Measurements from ENCODE around the gene METRNL.
"Not testable (repeated sequence)": the region's sequence is repeated elsewhere in the genome, so short reads cannot be mapped to it uniquely, and the experiment has no call there.

Gene METRNL, protein sequence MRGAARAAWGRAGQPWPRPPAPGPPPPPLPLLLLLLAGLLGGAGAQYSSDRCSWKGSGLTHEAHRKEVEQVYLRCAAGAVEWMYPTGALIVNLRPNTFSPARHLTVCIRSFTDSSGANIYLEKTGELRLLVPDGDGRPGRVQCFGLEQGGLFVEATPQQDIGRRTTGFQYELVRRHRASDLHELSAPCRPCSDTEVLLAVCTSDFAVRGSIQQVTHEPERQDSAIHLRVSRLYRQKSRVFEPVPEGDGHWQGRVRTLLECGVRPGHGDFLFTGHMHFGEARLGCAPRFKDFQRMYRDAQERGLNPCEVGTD

DNA sequence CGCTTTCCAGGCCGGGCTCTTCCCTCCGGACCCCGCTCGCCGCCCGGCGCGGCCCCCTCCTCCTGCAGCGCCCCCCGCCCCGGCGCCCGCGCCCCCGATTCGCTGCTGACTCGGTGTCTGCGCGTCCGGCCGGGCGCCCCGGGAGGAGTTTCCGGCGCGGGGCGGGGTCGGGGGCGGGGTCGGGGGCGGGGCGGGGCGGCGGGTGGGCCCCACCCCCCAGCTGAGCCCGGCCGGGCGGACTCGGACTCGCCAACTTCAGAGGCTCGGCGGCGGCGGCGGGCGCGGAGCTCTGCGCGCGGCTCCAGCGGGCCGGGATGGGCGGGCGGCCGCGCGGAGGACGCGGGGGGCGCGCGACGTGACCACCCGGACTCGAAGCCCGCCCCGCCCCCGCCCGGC lies at the start of gene METRNL:
TSS of gene METRNL (plus strand) at position 258 of the 396 bp plus-strand sequence. CDS start 207 bp downstream, outside the sequence.
- DNase-seq (ENCODE audit: low spot score), result peak; percentile 29

DNA sequence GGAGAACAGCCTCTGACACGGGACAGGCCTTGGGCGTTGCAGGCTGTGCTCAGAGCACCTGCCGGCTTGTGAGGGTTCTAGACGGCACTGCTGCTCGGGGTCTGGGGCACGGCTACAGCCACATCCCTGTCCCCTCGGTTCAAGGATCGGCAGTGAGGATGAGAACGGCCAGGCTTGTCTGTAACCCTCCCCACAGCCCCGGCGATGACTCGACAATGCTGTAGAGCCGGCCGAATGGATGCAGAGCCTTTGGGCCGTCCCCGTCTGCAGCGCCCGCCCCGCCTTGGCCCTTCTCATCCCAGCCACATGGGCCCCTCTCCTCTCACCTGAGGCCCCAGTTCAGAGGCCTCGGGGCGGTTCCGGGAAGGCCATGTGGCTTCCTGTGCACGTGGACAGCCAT lies 49.0 kb upstream of the METRNL start:
- no peak for DNase-seq (ENCODE audit: low spot score)

DNA sequence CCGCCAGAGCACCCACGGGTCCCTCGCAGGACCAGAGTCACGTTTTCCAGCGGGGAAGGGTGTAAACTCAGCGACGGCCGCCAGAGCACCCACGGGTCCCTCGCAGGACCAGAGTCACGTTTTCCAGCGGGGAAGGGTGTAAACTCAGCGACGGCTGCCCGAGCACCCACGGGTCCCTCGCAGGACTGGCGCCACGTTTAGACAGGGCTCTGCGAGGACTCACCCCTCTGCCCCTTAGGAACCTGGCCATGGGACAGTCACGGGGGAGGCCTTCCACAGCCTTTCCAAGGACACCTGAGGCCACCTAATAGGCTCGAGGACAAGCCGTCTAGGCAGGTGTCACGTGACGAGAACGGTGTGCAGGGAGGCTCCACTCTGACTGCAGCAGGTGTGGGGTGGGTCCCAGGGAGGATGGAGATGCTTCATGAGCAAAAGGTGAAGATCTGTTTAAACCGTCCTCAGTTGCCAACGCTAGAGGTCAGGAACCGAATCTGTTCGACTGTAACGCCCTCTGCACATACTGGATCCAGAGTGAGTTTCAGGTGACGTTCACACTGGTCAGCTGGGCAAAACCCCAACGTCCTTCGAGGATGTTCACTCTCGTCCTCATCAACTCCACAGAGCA lies 48.0 kb upstream of the METRNL start:
- DNase-seq (ENCODE audit: low spot score), result no peak

DNA sequence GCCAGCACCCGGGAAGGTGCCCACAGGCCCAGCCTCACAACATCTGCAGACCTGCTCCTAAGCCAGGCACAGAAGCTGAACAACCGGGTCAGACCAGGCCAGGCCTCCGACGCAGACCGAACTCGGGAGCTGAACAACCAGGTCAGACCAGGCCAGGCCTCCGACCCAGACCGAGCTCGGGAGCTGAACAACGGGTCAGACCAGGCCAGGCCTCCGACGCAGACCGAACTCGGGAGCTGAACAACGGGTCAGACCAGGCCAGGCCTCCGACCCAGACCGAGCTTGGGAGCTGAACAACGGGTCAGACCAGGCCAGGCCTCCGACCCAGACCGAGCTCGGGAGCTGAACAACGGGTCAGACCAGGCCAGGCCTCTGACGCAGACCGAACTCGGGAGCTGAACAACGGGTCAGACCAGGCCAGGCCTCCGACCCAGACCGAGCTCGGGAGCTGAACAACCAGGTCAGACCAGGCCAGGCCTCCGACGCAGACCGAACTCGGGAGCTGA lies 47.4 kb upstream of the METRNL start:
- DNase-seq (ENCODE audit: low spot score), result not testable (repeated sequence)

DNA sequence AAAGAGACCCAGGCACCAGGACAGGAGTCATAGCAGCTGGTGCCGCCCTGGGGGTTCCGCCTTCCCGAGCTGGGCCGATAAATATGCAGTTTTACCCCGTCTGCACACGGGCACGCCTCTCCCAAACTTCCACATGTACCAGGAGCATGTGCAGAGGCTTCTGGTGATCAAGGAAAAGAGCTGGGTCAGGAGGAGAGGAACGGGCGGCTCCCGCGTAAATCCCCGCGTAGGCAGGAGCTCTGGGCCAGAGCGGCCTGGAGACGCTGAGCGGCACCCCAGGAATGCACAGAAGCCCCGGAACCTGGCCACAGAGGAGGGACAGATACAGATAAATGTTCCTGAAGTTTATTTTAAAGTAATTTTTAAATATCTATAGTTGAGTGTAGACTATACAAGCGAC lies 46.6 kb upstream of the METRNL start:
- DNase-seq (ENCODE audit: low spot score), result no peak

DNA sequence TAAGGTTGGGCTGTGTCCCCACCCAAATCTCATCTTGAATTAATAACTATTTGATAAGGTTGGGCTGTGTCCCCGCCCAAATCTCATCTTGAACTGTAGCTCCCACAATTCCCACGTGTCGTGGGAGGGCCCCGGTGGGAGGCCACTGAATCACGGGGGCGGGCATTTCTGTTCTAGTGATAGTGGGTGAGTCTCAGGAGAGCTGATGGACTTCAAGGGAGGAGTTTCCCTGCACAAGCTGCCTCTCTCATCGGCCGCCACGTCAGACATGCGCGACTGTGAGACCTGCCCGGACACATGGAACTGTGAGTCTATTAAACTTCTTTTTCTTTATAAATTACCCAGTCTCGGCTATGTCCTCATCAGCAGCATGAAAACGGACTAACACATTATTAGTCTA lies 44.9 kb upstream of the METRNL start:
- DNase-seq (ENCODE audit: low spot score), result no peak

DNA sequence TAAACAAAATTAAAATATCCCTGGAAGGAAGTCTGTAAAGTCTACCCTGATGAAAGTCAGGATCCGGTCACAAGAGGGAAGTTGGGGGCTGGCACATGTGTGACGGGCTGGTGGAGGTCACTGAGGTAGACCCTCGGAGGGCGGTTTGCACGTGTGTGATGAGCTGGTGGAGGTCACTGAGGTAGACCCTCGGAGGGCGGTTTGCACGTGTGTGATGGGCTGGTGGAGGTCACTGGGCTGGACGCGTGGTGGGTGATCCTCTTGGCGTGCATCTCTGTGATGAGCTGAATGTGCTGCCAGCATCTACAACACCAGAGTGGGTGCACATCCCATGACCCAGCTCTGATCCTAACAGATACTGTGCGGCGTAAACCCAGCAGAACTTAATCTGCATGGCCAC lies 43.7 kb upstream of the METRNL start:
- no peak for DNase-seq (ENCODE audit: low spot score)

DNA sequence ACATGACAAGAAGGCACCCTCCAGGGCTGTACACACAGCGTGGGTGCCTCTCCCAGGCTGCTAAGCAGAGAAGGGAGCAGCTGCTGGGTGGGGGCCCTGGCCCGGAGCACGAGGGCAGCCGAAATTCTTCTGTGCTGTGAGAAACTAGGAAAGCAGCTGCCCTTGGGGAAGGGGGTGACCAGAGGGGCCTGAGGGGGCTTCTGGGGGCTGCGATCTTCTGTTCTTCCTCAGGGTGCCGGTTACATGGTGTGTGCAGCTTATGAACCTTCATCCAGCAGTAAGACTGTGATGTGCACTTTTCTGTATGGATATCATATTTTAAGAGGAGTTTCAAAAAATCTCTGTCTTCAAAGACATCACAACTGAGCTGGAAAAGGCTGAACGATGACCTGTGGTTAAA lies 43.2 kb upstream of the METRNL start:
- DNase-seq (ENCODE audit: low spot score), result no peak

DNA sequence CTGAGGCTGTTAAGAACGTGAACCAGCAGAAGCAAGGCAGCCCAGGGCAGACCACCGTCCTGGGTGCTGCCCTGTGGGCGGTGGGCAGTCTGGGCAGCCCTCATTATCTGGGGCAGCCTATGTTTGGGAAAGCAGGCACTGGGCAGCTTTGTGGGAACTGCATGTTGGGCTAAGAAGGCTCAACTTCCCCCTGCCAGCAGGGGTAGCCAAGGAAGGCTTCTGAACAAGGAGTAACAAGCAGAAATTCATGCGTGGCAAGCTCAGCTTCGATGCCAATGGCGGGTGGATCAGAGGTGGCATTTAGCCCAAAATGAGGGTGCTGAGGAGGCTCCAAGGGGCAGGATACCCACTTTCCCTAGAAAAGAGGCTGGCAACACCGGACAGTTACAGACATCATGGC lies 42.7 kb upstream of the METRNL start:
- DNase-seq (ENCODE audit: low spot score), result no peak

DNA sequence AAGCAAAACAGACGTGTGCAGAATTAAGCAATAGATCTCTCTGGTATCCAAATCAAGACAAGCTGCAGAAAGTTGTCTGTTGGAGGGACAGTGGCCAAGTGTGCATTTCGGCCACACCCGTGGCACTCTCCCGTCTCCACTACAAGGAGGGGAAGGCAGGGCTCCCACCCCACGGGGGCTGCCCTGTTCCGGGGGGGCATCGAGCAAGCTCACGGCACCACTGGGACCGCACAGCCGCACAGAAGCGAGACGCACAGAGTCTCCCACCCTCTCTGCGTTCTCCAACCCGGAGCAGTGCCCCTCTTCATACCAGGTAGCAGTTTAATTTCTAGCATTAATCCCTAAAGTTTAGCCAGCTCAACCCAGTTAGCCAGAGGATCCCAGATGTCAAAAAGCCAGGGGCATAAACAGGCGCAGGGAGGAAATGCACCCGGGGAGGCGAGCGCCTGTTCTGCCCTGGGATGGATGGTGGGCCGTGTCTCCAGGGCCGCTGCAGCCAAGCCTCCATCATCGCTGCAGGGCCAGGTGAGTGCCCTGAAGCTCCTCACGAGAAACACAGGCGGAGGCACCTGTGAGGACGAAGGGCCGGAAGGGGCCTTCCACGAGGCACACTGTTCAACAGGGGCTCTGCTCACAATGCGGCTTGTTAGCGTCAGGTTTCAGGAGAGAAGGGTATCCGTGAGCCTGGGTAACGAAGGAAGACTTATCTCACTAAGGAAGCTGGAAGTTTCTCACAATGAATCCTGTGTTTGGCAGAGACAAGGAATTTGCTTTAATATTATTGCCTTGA lies 42.1 kb upstream of the METRNL start:
- no peak for DNase-seq (ENCODE audit: low spot score)

DNA sequence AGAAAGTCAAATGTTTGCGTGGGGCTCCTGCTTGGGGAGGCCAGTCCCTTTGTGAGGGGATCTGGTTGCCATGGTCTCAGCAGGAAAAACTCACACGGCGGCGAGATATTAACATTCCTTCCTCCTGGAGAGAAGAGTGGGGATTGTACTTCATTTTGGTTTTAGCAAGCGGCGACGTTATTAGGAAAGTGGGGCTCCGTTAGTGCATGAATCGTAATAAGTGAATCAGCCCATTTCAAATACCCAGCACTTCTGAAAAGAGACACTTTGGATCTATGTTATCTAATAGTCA lies 41.6 kb upstream of the METRNL start:
- no peak for DNase-seq (ENCODE audit: low spot score)

DNA sequence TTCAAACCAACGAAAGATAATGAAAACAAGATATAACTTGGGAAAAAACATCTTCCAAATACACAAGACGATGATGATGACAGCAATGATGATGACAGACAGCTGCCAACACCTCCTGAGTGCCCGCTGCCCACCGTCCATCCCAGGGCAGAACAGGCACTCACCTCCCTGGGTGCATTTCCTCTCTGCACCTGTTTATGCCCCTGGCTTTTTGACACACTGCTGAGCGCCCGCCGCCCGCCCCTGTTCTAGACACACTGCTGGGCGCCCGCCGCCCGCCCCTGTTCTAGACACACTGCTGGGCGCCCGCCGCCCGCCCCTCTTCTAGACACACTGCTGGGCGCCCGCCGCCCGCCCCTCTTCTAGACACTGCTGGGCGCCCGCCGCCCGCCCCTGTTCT lies 40.4 kb upstream of the METRNL start:
- DNase-seq (ENCODE audit: low spot score), result not testable (repeated sequence)

DNA sequence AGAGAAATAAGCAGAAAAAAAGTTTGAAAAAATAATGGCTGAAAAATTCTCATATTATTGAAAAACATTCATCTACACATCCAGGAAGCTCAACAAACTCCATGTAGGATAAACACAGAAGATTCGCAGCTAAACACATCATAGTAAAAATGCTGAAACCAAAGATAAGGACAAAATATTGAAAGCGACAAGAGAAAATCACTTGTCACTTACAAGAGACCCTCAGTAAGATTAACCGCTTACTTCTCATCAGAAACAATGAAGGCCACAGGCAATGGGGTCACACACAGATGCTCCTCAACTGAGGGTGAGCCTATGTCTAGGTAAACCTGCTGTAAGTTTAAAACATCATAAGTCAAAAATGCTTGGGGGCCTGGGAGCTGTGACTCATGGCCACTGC lies 38.1 kb upstream of the METRNL start:
- no peak for DNase-seq (ENCODE audit: low spot score)

DNA sequence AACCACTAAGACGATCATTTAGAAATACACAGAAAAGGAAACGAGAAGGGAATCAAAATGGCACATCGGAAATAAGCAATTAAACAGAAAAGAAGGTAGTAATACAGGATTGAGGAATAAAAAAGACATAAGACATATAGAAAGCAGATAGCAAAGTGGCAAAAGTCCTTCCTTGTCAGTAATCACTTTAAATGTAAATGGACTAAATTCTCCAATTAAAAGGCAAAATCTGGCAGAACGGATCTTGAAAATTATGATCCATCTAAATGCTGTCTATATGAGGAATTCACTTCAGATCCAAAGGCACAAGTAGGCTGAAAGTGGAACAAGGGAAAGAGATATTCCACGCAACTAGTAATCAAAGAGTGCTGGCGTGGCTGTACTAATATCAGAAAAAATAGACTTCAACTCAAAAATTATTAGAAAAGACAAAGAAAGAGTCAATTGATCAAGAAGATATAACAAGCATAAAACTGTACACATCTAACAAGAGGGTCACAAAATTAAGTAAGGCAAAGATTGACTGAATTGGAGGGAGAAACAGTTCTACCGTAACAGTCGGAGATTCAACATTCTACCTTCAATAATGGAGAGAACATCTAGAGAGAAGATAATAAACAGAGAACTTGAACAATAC lies 36.8 kb upstream of the METRNL start:
- no peak for DNase-seq (ENCODE audit: low spot score)

DNA sequence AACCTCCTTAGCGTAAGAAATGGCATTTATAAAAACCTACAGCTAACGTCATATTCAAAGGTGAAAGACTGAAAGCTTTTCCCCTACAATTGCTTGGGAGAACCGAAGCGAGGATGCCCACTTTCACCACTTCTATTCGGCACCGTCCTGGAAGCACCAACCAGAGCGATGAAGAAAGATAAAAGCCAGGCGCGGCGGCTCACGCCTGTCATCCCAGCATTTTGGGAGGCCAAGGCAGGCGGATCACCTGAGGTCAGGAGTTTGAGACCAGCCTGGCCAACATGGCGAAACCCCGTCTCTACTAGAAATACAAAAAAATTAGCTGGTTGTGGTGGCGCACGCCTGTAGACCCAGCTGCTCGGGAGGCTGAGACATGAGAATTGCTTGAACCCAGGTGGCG lies 34.9 kb upstream of the METRNL start:
- DNase-seq (ENCODE audit: low spot score), result not testable (repeated sequence)

DNA sequence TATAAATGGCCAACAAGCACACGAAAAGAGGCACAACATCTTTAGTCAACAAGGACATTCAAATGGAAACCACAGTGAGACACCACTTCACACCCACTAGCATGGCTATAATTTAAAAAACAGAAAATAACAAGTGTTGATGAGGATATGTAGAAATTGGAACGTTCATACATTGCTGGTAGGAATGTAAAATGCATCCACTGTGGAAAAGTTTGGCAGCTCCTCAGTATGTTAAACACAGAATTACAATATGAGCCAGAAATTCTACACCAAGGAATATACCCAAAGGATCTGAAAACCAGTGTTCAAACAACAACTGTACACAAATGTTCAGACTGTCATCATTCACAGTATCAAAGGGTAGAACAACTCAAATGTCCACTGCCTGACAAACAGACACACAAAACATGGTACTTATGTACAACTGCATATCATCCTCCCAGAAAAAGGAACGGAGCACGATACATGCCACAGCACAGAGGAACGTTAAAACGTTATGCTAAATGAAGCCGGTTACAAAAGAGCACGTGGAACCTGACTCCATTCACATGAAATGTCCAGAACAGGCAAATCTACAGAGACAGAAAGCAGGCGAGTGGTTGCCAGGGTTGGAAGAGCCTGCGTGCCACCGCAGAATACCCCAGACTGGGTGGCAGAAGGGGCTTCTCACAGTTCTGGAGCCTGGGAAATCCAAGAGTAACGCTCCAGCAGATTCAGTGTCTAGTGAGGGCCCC lies 32.8 kb upstream of the METRNL start:
- no peak for DNase-seq (ENCODE audit: low spot score)

DNA sequence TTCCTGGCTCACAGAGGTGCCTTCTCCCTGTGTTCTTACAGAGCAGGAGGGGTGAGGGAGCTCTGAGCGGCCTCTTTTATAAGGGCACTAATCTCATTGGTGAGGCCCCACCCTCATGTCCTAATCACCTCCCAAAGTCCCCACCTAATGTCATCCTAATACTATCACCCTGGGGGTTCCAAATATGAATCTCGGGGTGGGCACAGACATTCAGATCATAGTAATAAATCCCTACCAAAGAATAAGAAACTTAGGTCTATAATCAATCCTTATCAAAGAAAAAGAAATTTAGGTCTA lies 32.3 kb upstream of the METRNL start:
- no peak for DNase-seq (ENCODE audit: low spot score)

DNA sequence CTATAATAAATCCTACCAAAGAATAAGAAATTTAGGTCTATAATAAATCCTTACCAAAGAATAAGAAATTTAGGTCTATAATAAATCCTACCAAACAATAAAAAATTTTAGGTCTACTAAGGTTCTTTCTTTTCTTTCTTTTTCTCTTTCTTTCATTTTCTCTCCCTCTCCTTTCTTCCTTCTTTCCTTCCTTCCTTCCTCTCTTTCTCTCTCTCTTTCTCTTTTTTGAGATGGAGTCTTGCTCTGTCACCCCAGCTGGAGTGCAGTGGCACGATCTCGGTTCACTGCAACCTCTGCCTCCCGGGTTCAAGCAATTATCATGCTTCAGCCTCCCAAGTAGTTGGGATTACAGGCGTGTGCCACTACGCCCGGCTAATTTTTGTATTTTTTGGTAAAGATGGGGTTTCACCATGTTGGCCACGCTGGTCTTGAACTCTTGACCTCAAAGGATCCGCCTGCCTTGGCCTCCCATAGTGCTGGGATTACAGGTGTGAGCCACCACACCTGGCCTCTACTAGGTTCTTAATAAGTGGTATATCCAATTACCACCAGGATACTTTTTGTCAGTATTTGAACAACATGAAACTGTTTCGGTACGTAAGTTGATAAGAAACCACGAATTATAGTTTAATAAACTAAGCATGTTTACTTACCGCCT lies 31.5 kb upstream of the METRNL start:
- DNase-seq (ENCODE audit: low spot score), result not testable (repeated sequence)

DNA sequence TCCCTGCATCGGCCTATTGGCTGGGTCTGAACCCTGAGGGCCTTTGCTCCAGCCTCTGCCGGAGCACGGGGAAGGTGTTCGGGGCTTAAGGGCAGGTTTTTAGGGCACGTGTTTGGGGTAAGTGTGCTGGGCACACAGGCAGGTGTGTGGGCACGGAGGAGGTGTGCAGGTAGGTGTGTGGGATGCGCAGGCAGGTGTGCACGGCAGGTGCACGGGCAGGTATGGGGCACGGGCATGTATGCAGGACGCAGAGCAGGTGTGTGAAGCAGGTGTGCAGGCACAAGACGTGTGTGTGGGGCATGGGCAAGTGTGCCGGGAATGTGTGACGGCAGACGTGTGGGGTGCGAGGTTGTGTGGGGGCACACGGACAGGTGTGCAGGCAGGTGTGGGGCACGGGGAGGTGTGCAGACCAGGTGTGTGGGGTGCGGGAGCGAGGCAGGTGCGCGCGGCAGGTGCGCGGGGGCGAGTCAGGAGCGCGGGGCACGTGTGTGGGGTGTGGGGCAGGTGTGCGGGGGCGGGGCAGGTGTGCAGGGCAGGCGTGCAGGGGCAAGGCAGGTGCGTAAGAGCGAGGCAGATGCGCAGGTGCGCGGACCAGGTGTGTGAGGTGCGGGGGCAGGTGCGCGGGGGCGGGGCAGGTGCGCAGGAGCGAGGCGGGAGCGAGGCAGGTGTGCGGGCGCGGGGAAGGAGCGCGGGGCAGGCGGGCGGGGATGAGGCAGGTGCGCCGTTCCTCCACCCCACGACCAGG lies 28.6 kb upstream of the METRNL start:
- no peak for DNase-seq (ENCODE audit: low spot score)

DNA sequence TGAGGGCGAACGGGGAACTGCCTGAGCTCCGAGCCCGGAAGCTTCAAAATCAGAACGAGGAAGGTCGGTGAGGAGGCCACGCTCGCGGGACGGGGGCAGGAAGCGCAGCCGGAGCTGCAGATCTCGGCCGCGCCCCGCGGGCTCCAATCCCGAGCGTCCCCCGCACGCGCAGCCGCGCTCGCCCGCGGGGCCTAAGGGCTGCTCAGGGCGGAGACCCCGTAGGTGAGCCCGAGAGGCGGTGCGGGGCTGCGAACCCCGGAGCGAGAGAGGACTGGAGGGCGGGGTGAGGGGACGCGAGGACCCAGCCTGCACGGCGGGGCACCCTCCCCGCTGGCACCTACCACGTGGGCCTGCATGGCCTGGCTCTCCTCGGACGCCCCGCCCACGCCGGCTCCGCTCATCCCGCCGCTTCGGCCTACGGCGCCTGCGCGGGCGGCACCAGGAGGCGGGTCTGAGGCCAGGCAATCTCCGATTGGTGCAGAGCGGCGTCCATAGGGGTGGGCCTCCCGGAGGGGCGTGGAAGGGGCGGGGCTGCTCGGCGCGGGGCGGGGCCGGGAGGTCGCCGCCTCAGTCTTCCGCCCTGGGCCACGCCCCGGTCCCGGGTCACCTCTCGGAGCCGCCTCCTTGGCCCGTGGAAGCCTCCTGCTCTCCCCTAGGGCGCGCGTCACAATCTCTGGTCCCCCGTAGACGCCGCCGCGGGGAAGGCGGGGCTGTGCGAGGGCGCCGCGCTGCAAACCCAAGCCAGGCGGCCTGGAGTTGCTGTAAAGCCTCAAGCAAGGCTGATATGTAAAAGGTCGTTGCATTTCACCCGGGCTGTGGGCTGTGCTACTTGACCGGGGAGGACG lies 27.8 kb upstream of the METRNL start:
- peak; percentile 97 for DNase-seq (ENCODE audit: low spot score)

All from cerebellar cortex (tissue), 1 donor.